NCI-H1417 treated with DMSO at 0.1 percent for 48 hours (cell line): ENCODE results near the gene HTT-AS.
"Not testable (repeated sequence)": the region's sequence is repeated elsewhere in the genome, so short reads cannot be mapped to it uniquely, and the experiment has no call there.

Experiments
- DNase-seq: peaks from one replicate; lab custom pipeline; 2025; lab: John Stamatoyannopoulos, UW

The HTT-AS gene

GRCh38 chr4:3051141-3051897 lies 23.0 kb downstream of the HTT-AS start:
- DNase-seq, result not testable (repeated sequence)

- no peak for DNase-seq
These were observed 26.7 kb downstream of the HTT-AS start for GRCh38 chr4:3047464-3048286.

GRCh38 chr4:3046623-3047022 lies 27.7 kb downstream of the HTT-AS start:
- DNase-seq, result no peak

DNA sequence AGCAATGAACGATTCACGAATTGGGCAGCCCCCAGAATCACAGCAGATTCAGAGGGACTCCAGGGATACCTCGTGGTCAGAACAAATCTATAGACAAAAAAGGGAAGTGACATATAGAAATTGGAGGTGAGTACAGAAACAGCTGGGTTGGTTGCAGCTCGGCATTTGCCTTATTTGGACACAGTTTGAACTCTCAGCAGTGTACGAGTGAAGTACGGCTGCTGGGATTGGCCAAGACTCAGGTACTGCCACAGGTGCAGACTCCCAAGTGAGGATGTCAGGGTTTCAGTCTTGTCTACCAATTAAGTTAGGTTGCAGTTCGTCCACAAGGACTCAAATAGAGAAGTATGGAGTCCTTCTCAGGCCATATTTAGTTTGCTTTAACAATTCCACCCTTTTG lies 28.2 kb downstream of the HTT-AS start:
- no peak for DNase-seq

DNA sequence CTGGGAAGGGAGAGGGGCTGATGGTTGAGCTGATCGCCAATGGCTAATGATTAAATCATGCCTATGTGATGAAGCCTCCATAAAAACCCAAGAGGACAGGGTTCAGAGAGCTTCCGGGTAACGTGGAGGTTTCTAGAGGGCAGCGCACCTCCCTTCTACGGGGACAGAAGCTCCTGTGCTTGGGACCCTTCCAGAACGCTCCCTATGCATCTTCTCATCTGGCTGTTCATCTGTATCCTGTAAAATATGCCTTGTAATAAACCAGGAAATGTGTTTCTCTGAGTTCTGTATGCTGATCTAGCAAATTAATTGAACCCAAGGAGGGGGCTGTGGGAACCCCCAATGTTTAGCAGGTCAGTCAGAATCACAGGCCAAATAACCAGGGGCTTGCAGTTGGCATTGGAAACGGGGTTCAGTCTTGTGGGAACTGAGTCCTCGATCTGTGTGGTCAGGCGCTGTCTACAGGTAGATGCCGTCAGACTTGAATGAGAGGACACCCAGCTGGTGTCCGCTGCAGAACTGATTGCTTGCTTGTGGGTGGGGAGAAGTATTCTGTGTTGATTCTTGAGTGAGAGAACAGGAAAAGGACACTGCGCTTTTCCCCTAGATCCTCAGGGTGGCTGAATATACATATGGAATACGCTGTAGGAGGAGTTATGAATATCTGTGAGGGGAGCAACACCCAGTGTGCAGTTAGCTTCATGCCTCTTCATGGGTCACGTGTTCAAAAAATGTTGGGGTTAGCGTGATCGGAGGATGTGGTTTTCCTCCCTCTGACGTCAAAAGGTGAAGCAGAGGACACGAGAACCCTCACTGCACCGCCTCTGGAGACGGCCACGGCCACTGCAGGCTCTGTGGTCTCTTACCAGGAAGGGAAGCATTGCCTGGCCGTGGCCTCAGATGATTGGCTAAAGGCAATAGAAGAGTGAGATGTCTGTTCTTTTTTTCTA lies 29.2 kb downstream of the HTT-AS start:
- DNase-seq, result no peak

DNA sequence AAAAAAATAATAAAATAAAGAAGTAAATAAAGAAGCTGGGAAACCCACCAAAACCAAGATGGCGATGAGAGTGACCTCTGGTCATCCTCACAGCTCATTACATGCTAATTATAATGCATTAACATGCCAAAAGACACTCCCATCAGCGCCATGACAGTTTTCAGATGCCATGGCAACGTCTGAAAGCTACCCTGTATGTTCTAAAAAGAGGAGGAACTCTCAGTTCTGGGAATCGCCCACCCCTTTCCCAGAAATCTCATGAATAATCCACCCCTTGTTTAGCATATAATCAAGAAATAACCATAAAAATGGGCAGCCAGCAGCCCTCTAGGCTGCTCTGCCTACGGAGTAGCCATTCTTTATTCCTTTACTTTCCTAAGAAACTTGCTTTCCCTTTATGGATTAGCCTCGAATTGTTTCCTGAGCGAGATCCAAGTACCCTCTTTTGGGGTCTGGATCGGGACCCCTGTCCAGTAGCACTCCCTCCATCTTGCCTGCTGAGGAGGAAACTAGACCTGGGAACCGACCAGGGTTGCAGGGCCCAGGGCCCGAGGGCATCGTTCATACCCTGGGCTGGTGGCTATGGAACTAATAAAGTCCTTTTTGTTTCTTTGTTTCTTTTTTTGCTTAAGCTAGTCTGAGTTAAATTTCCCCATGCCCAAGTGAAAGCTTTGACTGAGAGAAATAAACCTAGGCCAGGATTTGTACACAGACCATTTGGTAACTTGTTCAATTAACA lies 30.9 kb downstream of the HTT-AS start:
- no peak for DNase-seq

- no peak for DNase-seq
These were observed 32.1 kb downstream of the HTT-AS start for GRCh38 chr4:3042226-3042625.

DNA sequence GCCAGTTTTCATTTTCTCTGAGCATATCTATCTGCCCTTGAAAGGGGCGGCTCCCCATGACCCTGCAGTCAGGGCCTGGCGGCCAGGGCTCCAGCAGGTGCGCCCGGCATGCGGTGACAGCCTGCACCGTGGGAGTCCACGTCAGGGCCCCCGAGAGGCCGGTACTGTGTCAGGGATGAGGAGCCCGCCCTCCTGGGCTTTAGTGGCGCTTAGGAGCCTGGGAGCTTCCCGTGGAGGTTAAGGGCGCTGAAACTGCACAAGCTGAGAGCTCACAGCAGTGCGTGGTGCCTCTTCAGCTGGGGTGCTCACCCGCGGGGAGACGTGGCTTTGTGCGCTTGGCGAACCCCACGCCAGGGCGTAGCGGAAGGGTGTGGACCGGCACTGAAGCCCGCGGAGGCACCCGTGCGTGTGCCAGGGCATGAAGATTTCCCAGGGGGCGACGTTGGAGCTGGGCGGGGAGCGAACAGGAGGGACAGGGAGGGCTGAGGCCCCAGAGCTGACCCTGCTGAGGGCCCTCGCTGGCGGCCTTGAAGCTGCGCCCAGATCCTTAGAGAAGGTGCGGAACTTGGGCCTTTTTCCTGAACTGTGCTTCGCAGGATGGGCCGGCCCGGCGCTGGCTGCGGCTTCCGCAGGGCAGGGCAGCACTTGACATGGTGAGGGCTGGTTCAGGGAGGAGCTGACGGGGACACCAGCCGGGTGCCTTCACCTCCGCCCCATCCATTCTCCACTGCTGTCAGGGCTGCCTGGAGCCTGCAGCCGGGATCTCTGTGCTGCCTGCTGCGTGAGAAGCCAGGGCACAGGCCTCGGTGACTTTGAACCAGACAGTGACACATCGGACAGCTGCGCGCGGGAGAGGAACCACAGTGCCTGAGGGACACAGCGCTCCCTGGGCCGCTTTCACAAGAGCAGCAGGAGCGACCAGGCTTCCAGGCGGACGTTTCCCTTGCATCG lies 32.9 kb downstream of the HTT-AS start:
- DNase-seq, result no peak

DNA sequence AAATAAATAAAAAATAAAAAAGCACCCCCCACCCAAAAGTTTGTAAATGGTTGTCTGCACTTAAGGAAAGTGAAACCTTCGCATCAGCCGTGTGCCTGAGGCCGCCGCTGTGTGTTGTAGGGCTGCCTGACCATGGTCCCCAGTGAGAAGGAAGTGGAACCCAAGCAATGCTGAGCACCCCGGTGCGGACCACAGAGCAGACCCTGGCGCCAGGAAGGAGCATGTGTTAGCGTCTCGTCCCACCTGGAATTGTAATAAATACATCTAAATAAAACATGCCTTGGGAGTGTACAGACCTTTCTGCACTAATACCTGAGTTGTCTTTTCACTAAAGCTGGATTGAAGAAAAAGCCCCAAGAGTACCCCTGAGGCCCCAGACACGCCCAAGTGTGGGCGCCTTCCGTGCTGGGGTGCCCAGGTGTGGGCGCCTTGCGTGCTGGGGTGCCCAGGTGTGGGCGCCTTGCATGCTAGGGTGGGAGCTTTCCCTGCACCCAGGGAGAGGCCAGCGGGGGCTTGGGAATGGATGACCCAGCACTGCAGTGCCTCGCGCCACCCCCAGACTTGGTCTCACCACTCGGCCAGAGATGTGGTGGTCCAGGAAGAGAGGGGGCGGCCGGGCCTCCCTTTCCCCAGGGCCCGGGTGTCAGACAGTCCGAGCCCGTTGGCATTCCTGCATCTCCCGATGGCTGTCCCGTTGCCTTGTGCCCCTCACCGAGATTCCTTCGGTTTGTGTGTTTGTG lies 33.7 kb downstream of the HTT-AS start:
- DNase-seq, result no peak

GRCh38 chr4:3039706-3040366 lies 34.5 kb downstream of the HTT-AS start:
- DNase-seq, result no peak

- no peak for DNase-seq
These were observed 36.3 kb downstream of the HTT-AS start for GRCh38 chr4:3037957-3038461.

DNA sequence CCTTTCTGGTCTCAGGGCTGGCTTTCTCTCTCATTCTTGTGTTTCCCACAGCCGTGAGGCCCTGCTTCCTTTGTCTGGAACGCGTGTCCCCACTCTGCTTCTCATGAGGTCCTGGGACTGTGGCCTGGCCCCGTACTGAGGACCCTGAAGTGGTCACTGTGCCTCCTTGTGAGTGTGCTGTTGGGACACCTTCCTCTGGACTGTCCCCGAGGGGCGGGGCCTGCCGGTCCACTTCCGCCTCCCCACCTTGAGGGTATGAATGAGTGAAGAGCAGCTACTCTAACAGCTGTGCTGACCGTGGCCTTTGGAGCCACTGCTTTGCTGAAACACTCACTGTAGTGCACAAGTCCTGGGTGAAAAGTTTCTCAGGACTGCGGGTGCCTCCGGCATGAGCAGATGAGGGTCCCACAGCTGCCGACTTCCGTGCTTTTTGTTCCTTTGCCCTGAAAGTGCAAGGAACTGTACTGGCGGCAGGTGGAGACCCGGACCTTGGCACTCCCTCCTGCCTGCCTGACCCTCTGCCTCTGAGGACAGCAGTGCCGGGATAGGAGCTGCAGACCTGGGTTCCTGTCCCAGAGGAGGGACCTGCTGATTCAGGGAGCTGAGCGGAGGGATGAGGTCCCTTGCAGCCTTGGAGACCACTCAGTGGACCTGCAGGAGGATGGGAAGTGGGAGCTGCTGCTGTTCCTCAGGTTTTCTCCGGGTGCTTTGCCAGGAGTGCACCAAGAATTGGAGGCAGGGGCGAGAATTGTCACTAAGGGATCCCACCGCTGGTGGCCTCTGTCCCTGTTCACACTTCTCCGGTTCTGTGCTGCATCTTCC lies 38.0 kb downstream of the HTT-AS start:
- DNase-seq, result no peak

DNA sequence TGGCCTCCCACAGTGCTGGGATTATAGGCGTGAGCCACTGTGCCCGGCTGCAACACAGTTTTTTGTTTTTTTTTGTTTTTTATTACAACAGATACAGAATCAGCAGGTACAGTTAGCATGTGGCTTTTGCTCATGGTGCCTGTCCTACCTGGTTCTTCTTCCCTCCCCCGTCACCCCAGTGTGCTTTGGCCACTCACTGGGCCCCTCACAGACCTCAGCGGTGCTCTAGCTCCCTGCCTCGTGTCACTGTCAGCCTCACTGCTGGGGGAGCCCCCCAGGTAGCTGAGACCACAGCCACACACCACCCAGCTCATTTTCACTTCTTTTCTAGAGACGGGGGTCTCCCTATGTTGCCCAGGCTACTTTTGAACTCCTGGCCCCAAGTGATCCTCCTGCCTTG lies 38.7 kb downstream of the HTT-AS start:
- no peak for DNase-seq

GRCh38 chr4:3035249-3035648 lies 39.1 kb downstream of the HTT-AS start:
- no peak for DNase-seq

GRCh38 chr4:3034231-3034630 lies 40.1 kb downstream of the HTT-AS start:
- no peak for DNase-seq

- no peak for DNase-seq
These were observed 42.8 kb downstream of the HTT-AS start for GRCh38 chr4:3031357-3032082.
